ENCODE data around the gene SPATA45.

- TF ChIP-seq CTCF (IDR thresholded peaks at IDR 0.05) (no peak), POLR2A (IDR thresholded peaks at IDR 0.05) (no peak)
These were observed 19.7 kb upstream of the SPATA45 start for GRCh38 chr1:212867192-212867591.
